HG03135 (cell line): ENCODE data around the gene MCUR1.
"Not testable (repeated sequence)": the region's sequence is repeated elsewhere in the genome, so short reads cannot be mapped to it uniquely, and the experiment has no call there.

Source experiments
- ATAC-seq: cut with Tn5 transposase; IDR thresholded peaks from one replicate; pipeline ENCODE4 v1.9.1; 2021; ENCODE audit warnings: mild to moderate bottlenecking, moderate library complexity; ENCODE audit not compliant: unreplicated experiment

Gene MCUR1

GRCh38 chr6:13814176-13814937 is at the start of gene MCUR1:
Gene MCUR1, minus strand, starts transcription at chr6:13814557. Its CDS starts 128 bp downstream, at chr6:13814429.
- peak; percentile 81 for ATAC-seq

GRCh38 chr6:13863699-13864155 is 49.4 kb upstream of the MCUR1 start:
- no peak for ATAC-seq

GRCh38 chr6:13860556-13861185 is 46.3 kb upstream of the MCUR1 start:
- not testable (repeated sequence) for ATAC-seq

- no peak for ATAC-seq
Observed at GRCh38 chr6:13859871-13860555, 45.7 kb upstream of the MCUR1 start.

- no peak for ATAC-seq
Observed at GRCh38 chr6:13854716-13855250, 40.4 kb upstream of the MCUR1 start.

GRCh38 chr6:13853871-13854270 is 39.5 kb upstream of the MCUR1 start:
- no peak for ATAC-seq

- no peak for ATAC-seq
Observed at GRCh38 chr6:13851803-13852202, 37.4 kb upstream of the MCUR1 start.

- ATAC-seq: no peak
Observed at GRCh38 chr6:13851330-13851729, 37.0 kb upstream of the MCUR1 start.

- not testable (repeated sequence) for ATAC-seq
Observed at GRCh38 chr6:13850690-13851089, 36.3 kb upstream of the MCUR1 start.

- ATAC-seq: no peak
Observed at GRCh38 chr6:13848522-13849150, 34.3 kb upstream of the MCUR1 start.

GRCh38 chr6:13847326-13848050 is 33.1 kb upstream of the MCUR1 start:
- ATAC-seq: no peak

GRCh38 chr6:13846841-13847240 is 32.5 kb upstream of the MCUR1 start:
- no peak for ATAC-seq

- no peak for ATAC-seq
Observed at GRCh38 chr6:13841936-13842335, 27.6 kb upstream of the MCUR1 start.

GRCh38 chr6:13838616-13839015 is 24.3 kb upstream of the MCUR1 start:
- ATAC-seq: no peak

GRCh38 chr6:13836170-13836569 is 21.8 kb upstream of the MCUR1 start:
- ATAC-seq: no peak

- ATAC-seq: no peak
Observed at GRCh38 chr6:13834790-13835189, 20.4 kb upstream of the MCUR1 start.

- not testable (repeated sequence) for ATAC-seq
Observed at GRCh38 chr6:13834018-13834417, 19.7 kb upstream of the MCUR1 start.

- ATAC-seq: no peak
Observed at GRCh38 chr6:13832778-13833177, 18.4 kb upstream of the MCUR1 start.

GRCh38 chr6:13831615-13832014 is 17.3 kb upstream of the MCUR1 start:
- no peak for ATAC-seq

GRCh38 chr6:13830803-13831202 is 16.4 kb upstream of the MCUR1 start:
- no peak for ATAC-seq
